H9 (cell line): Measurements from ENCODE around the gene LIPK. TPM values are rescaled to one million over a fixed set of nuclear protein-coding genes. Genes with fewer than 3 reads are reported as not detected.

Source experiments
- DNase-seq: peaks from one replicate; pipeline ENCODE4 v3.0.0-alpha.2; 2017
- H2AFZ ChIP-seq: one replicate; pipeline ENCODE4 v1.6.1; 2013; ENCODE audit warnings: mild to moderate bottlenecking, low read length, control low read depth, moderate library complexity
- H2AK5ac ChIP-seq: 2 replicates; pipeline ENCODE4 v1.6.1; 2013; ENCODE audit warnings: low read length, control low read depth, mixed read lengths; ENCODE audit not compliant: insufficient read length
- H2BK120ac ChIP-seq: one replicate; pipeline ENCODE4 v1.6.1; 2013; ENCODE audit warnings: low read depth, mild to moderate bottlenecking, low read length, control low read depth, inconsistent platforms; ENCODE audit not compliant: poor library complexity, severe bottlenecking
- H2BK12ac ChIP-seq: 2 replicates; pipeline ENCODE4 v1.6.1; 2013; ENCODE audit warnings: low read length, control low read depth, mixed read lengths, low read depth; ENCODE audit not compliant: insufficient read length
- H2BK15ac ChIP-seq: 2 replicates; pipeline ENCODE4 v1.6.1; 2013; ENCODE audit warnings: low read depth, low read length, control low read depth
- H2BK20ac ChIP-seq: one replicate; pipeline ENCODE4 v1.6.1; 2013; ENCODE audit warnings: low read depth, mild to moderate bottlenecking, low read length, control low read depth, inconsistent platforms; ENCODE audit not compliant: poor library complexity, severe bottlenecking
- H2BK5ac ChIP-seq: 2 replicates; pipeline ENCODE4 v1.6.1; 2013; ENCODE audit warnings: low read length, control low read depth, mixed read lengths; ENCODE audit not compliant: insufficient read length
- H3K14ac ChIP-seq: 2 replicates; pipeline ENCODE4 v1.6.1; 2013; ENCODE audit warnings: low read length, control low read depth; ENCODE audit not compliant: insufficient read depth
- H3K18ac ChIP-seq: 2 replicates; pipeline ENCODE4 v1.6.1; 2013; ENCODE audit warnings: low read depth, mild to moderate bottlenecking, mixed read lengths, low read length, control low read depth; ENCODE audit not compliant: insufficient read length
- H3K23ac ChIP-seq: 2 replicates; pipeline ENCODE4 v1.6.1; 2013; ENCODE audit warnings: low read length, control low read depth, mixed read lengths, low read depth; ENCODE audit not compliant: insufficient read length
- H3K23me2 ChIP-seq: 2 replicates; pipeline ENCODE4 v1.6.1; 2013; ENCODE audit warnings: low read depth, mild to moderate bottlenecking, mixed read lengths, low read length, control low read depth; ENCODE audit not compliant: insufficient read length, poor library complexity, severe bottlenecking
- H3K27ac ChIP-seq: 2 replicates; pipeline ENCODE4 v1.5.1; 2013; ENCODE audit warnings: low read length, control low read depth, mixed read lengths, low read depth; ENCODE audit not compliant: insufficient read length
- H3K27me3 ChIP-seq: 2 replicates; pipeline ENCODE4 v1.6.1; 2013; ENCODE audit warnings: low read length, control low read depth, inconsistent platforms; ENCODE audit not compliant: insufficient read depth
- H3K4ac ChIP-seq: 2 replicates; pipeline ENCODE4 v1.6.1; 2013; ENCODE audit warnings: low read depth, mild to moderate bottlenecking, control low read depth, inconsistent platforms, low read length, moderate library complexity
- H3K4me1 ChIP-seq: 2 replicates; pipeline ENCODE4 v1.6.1; 2013; ENCODE audit warnings: low read length, control low read depth, inconsistent platforms; ENCODE audit not compliant: insufficient read depth
- H3K4me2 ChIP-seq: 2 replicates; pipeline ENCODE4 v1.6.1; 2013; ENCODE audit warnings: low read length, control low read depth, mixed read lengths; ENCODE audit not compliant: insufficient read length, insufficient read depth
- H3K56ac ChIP-seq: 2 replicates; pipeline ENCODE4 v1.6.1; 2013; ENCODE audit warnings: low read depth, mild to moderate bottlenecking, mixed read lengths, low read length, control low read depth; ENCODE audit not compliant: insufficient read length
- H3K79me1 ChIP-seq: 2 replicates; pipeline ENCODE4 v1.6.1; 2013; ENCODE audit warnings: low read depth, mild to moderate bottlenecking, moderate library complexity, low read length, control low read depth, inconsistent platforms; ENCODE audit not compliant: insufficient read depth, poor library complexity, severe bottlenecking
- H3K79me2 ChIP-seq: 2 replicates; pipeline ENCODE4 v1.6.1; 2013; ENCODE audit warnings: low read length, control low read depth, inconsistent platforms; ENCODE audit not compliant: insufficient read depth
- H3K9ac ChIP-seq: 2 replicates; pipeline ENCODE4 v1.6.1; 2013; ENCODE audit warnings: low read length, control low read depth, mixed read lengths; ENCODE audit not compliant: insufficient read length; ENCODE audit errors: extremely low read depth
- H3K9me3 ChIP-seq: one replicate; pipeline ENCODE4 v1.6.1; 2013; ENCODE audit warnings: low read depth, low read length, inconsistent platforms; ENCODE audit not compliant: control insufficient read depth
- H3T11ph ChIP-seq: one replicate; pipeline ENCODE4 v1.6.1; 2013; ENCODE audit warnings: mild to moderate bottlenecking, low read length, control low read depth, inconsistent platforms
- H4K20me1 ChIP-seq: one replicate; pipeline ENCODE4 v1.6.1; 2013; ENCODE audit not compliant: control insufficient read depth, insufficient read length, insufficient read depth
- H4K5ac ChIP-seq: 2 replicates; pipeline ENCODE4 v1.6.1; 2013; ENCODE audit warnings: low read depth, mild to moderate bottlenecking, mixed read lengths, low read length, control low read depth; ENCODE audit not compliant: insufficient read length
- H4K8ac ChIP-seq: replicated peaks from 2 replicates; pipeline ENCODE4 v1.6.1; 2013; ENCODE audit warnings: low read length, control low read depth, mixed read lengths, low read depth; ENCODE audit not compliant: insufficient read length
- H4K91ac ChIP-seq: 2 replicates; pipeline ENCODE4 v1.6.1; 2013; ENCODE audit warnings: low read depth, mild to moderate bottlenecking, moderate library complexity, mixed read lengths, low read length, control low read depth; ENCODE audit not compliant: insufficient read length
- H3K27ac Mint-ChIP-seq, 3 experiments: 2 replicates in 2 of 3; 3 replicates in 1 of 3; pipeline ENCODE4 v1.8.0; 2020 to 2021; ENCODE audit warnings: mixed read lengths in 3 of 3, mild to moderate bottlenecking in 1 of 3, moderate library complexity in 1 of 3
- H3K27me3 Mint-ChIP-seq: 2 replicates; pipeline ENCODE4 v1.8.0; 2021; ENCODE audit warnings: low read depth, mild to moderate bottlenecking, moderate library complexity, mixed read lengths
- H3K36me3 Mint-ChIP-seq, 3 experiments: 2 replicates in 2 of 3; 3 replicates in 1 of 3; pipeline ENCODE4 v1.8.0; 2020 to 2021; ENCODE audit warnings: low read depth in 3 of 3, mixed read lengths in 3 of 3; ENCODE audit not compliant: insufficient read depth in 1 of 3
- H3K4me1 Mint-ChIP-seq, 2 experiments: 2 replicates each; pipeline ENCODE4 v1.8.0; 2020; ENCODE audit warnings: mixed read lengths in 2 of 2
- H3K4me3 Mint-ChIP-seq, 2 experiments: 2 replicates in 1 of 2; 3 replicates in 1 of 2; pipeline ENCODE4 v1.8.0; 2020 to 2021; ENCODE audit warnings: mild to moderate bottlenecking in 2 of 2, mixed read lengths in 2 of 2, moderate library complexity in 1 of 2
- H3K9me3 Mint-ChIP-seq, 2 experiments: 2 replicates in 1 of 2; 3 replicates in 1 of 2; pipeline ENCODE4 v1.8.0; 2020; ENCODE audit warnings: mild to moderate bottlenecking in 2 of 2, mixed read lengths in 2 of 2, moderate library complexity in 1 of 2
- CTCF ChIP-seq: fragments of 200-600 bp; sonication (generic); conservative IDR thresholded peaks from 3 replicates; pipeline ENCODE4 v1.8.0; 2021; ENCODE audit warnings: antibody characterized with exemption, mild to moderate bottlenecking
- WGBS: extraction: QIAGEN DNeasy Blood & Tissue Kit; methylation state at CpG from one replicate; pipeline ENCODE4 v1.1.7; 2013; ENCODE audit warnings: missing lambda C conversion rate, low lambda C conversion rate, mixed read lengths; ENCODE audit not compliant: insufficient read length; ENCODE audit errors: extremely low coverage; 5-methylcytosine and 5-hydroxymethylcytosine counted together
- total RNA-seq: library from RNA; stranded (reverse); gene quantifications from 2 replicates; pipeline ENCODE4 v1.2.1, GENCODE V29; 2021

LIPK gene
- total RNA-seq, 1 experiment from 2014 or later = not detected

- TF ChIP-seq CTCF = no peak
- no peak overlapping the region for H4K91ac ChIP-seq
- no peaks in the 10 kb centered on the region for H4K20me1 ChIP-seq
- no peaks in the 10 kb centered on the region for H3K27me3 ChIP-seq
- no peak overlapping the region for H4K5ac ChIP-seq
- H3K23me2 ChIP-seq = no peaks in the 10 kb centered on the region
- no CpG with 5 or more reads among the region's 4 CpGs for WGBS
- H2BK20ac ChIP-seq = no peak overlapping the region
- no peak overlapping the region for H3K4me2 ChIP-seq
- Mint-ChIP-seq H3K9me3 (no peaks in the 10 kb centered on the region), H3K27me3 (peaks cover 26% of the 10 kb centered on the region), H3K4me1 (peaks cover 0 to 2% of the 10 kb centered on the region in 2 experiments; a peak in 2 of 4 replicates), H3K36me3 (no peaks in the 10 kb centered on the region), H3K27ac (no peak overlapping the region), H3K4me3 (no peak overlapping the region)
- H3K14ac ChIP-seq = no peak overlapping the region
- no peak overlapping the region for H2BK15ac ChIP-seq
- H3K9me3 ChIP-seq = no peaks in the 10 kb centered on the region
- H4K8ac ChIP-seq = no peak overlapping the region
- H2BK12ac ChIP-seq = no peak overlapping the region
- H3K23ac ChIP-seq = no peak overlapping the region
- H3K4me1 ChIP-seq = no peaks in the 10 kb centered on the region
- no peak for DNase-seq
- H3K18ac ChIP-seq = no peak overlapping the region
- no peak overlapping the region for H3K4ac ChIP-seq
- H3K9ac ChIP-seq = no peak overlapping the region
- no peaks in the 10 kb centered on the region for H3K79me1 ChIP-seq
- H3T11ph ChIP-seq = no peak overlapping the region
- H3K27ac ChIP-seq = no peak overlapping the region
- H2BK5ac ChIP-seq = no peak overlapping the region
- H2BK120ac ChIP-seq = no peak overlapping the region
- H2AFZ ChIP-seq = no peak overlapping the region
- H3K56ac ChIP-seq = no peak overlapping the region
- H2AK5ac ChIP-seq = no peak overlapping the region
- no peaks in the 10 kb centered on the region for H3K79me2 ChIP-seq
These were observed 15.3 kb downstream of the LIPK start for GRCh38 chr10:88721392-88721791.
